H9 (cell line): ENCODE measurements around the gene HAUS2. TPM values are rescaled to one million over a fixed set of nuclear protein-coding genes. Genes with fewer than 3 reads are reported as not detected.

Experiments used
- DNase-seq: peaks from one replicate; pipeline ENCODE4 v3.0.0-alpha.2; 2017
- H2AFZ ChIP-seq: one replicate; pipeline ENCODE4 v1.6.1; 2013; ENCODE audit warnings: mild to moderate bottlenecking, low read length, control low read depth, moderate library complexity
- H2AK5ac ChIP-seq: 2 replicates; pipeline ENCODE4 v1.6.1; 2013; ENCODE audit warnings: low read length, control low read depth, mixed read lengths; ENCODE audit not compliant: insufficient read length
- H2BK120ac ChIP-seq: one replicate; pipeline ENCODE4 v1.6.1; 2013; ENCODE audit warnings: low read depth, mild to moderate bottlenecking, low read length, control low read depth, inconsistent platforms; ENCODE audit not compliant: poor library complexity, severe bottlenecking
- H2BK12ac ChIP-seq: 2 replicates; pipeline ENCODE4 v1.6.1; 2013; ENCODE audit warnings: low read length, control low read depth, mixed read lengths, low read depth; ENCODE audit not compliant: insufficient read length
- H2BK15ac ChIP-seq: 2 replicates; pipeline ENCODE4 v1.6.1; 2013; ENCODE audit warnings: low read depth, low read length, control low read depth
- H2BK20ac ChIP-seq: one replicate; pipeline ENCODE4 v1.6.1; 2013; ENCODE audit warnings: low read depth, mild to moderate bottlenecking, low read length, control low read depth, inconsistent platforms; ENCODE audit not compliant: poor library complexity, severe bottlenecking
- H2BK5ac ChIP-seq: 2 replicates; pipeline ENCODE4 v1.6.1; 2013; ENCODE audit warnings: low read length, control low read depth, mixed read lengths; ENCODE audit not compliant: insufficient read length
- H3K14ac ChIP-seq: 2 replicates; pipeline ENCODE4 v1.6.1; 2013; ENCODE audit warnings: low read length, control low read depth; ENCODE audit not compliant: insufficient read depth
- H3K18ac ChIP-seq: 2 replicates; pipeline ENCODE4 v1.6.1; 2013; ENCODE audit warnings: low read depth, mild to moderate bottlenecking, mixed read lengths, low read length, control low read depth; ENCODE audit not compliant: insufficient read length
- H3K23ac ChIP-seq: 2 replicates; pipeline ENCODE4 v1.6.1; 2013; ENCODE audit warnings: low read length, control low read depth, mixed read lengths, low read depth; ENCODE audit not compliant: insufficient read length
- H3K23me2 ChIP-seq: 2 replicates; pipeline ENCODE4 v1.6.1; 2013; ENCODE audit warnings: low read depth, mild to moderate bottlenecking, mixed read lengths, low read length, control low read depth; ENCODE audit not compliant: insufficient read length, poor library complexity, severe bottlenecking
- H3K27ac ChIP-seq: 2 replicates; pipeline ENCODE4 v1.5.1; 2013; ENCODE audit warnings: low read length, control low read depth, mixed read lengths, low read depth; ENCODE audit not compliant: insufficient read length
- H3K27me3 ChIP-seq: 2 replicates; pipeline ENCODE4 v1.6.1; 2013; ENCODE audit warnings: low read length, control low read depth, inconsistent platforms; ENCODE audit not compliant: insufficient read depth
- H3K4ac ChIP-seq: 2 replicates; pipeline ENCODE4 v1.6.1; 2013; ENCODE audit warnings: low read depth, mild to moderate bottlenecking, control low read depth, inconsistent platforms, low read length, moderate library complexity
- H3K4me1 ChIP-seq: 2 replicates; pipeline ENCODE4 v1.6.1; 2013; ENCODE audit warnings: low read length, control low read depth, inconsistent platforms; ENCODE audit not compliant: insufficient read depth
- H3K4me2 ChIP-seq: 2 replicates; pipeline ENCODE4 v1.6.1; 2013; ENCODE audit warnings: low read length, control low read depth, mixed read lengths; ENCODE audit not compliant: insufficient read length, insufficient read depth
- H3K56ac ChIP-seq: 2 replicates; pipeline ENCODE4 v1.6.1; 2013; ENCODE audit warnings: low read depth, mild to moderate bottlenecking, mixed read lengths, low read length, control low read depth; ENCODE audit not compliant: insufficient read length
- H3K79me1 ChIP-seq: 2 replicates; pipeline ENCODE4 v1.6.1; 2013; ENCODE audit warnings: low read depth, mild to moderate bottlenecking, moderate library complexity, low read length, control low read depth, inconsistent platforms; ENCODE audit not compliant: insufficient read depth, poor library complexity, severe bottlenecking
- H3K79me2 ChIP-seq: 2 replicates; pipeline ENCODE4 v1.6.1; 2013; ENCODE audit warnings: low read length, control low read depth, inconsistent platforms; ENCODE audit not compliant: insufficient read depth
- H3K9ac ChIP-seq: 2 replicates; pipeline ENCODE4 v1.6.1; 2013; ENCODE audit warnings: low read length, control low read depth, mixed read lengths; ENCODE audit not compliant: insufficient read length; ENCODE audit errors: extremely low read depth
- H3K9me3 ChIP-seq: one replicate; pipeline ENCODE4 v1.6.1; 2013; ENCODE audit warnings: low read depth, low read length, inconsistent platforms; ENCODE audit not compliant: control insufficient read depth
- H3T11ph ChIP-seq: one replicate; pipeline ENCODE4 v1.6.1; 2013; ENCODE audit warnings: mild to moderate bottlenecking, low read length, control low read depth, inconsistent platforms
- H4K20me1 ChIP-seq: one replicate; pipeline ENCODE4 v1.6.1; 2013; ENCODE audit not compliant: control insufficient read depth, insufficient read length, insufficient read depth
- H4K5ac ChIP-seq: 2 replicates; pipeline ENCODE4 v1.6.1; 2013; ENCODE audit warnings: low read depth, mild to moderate bottlenecking, mixed read lengths, low read length, control low read depth; ENCODE audit not compliant: insufficient read length
- H4K8ac ChIP-seq: replicated peaks from 2 replicates; pipeline ENCODE4 v1.6.1; 2013; ENCODE audit warnings: low read length, control low read depth, mixed read lengths, low read depth; ENCODE audit not compliant: insufficient read length
- H4K91ac ChIP-seq: 2 replicates; pipeline ENCODE4 v1.6.1; 2013; ENCODE audit warnings: low read depth, mild to moderate bottlenecking, moderate library complexity, mixed read lengths, low read length, control low read depth; ENCODE audit not compliant: insufficient read length
- H3K27ac Mint-ChIP-seq, 3 experiments: 2 replicates in 2 of 3; 3 replicates in 1 of 3; pipeline ENCODE4 v1.8.0; 2020 to 2021; ENCODE audit warnings: mixed read lengths in 3 of 3, mild to moderate bottlenecking in 1 of 3, moderate library complexity in 1 of 3
- H3K27me3 Mint-ChIP-seq: 2 replicates; pipeline ENCODE4 v1.8.0; 2021; ENCODE audit warnings: low read depth, mild to moderate bottlenecking, moderate library complexity, mixed read lengths
- H3K36me3 Mint-ChIP-seq, 3 experiments: 2 replicates in 2 of 3; 3 replicates in 1 of 3; pipeline ENCODE4 v1.8.0; 2020 to 2021; ENCODE audit warnings: low read depth in 3 of 3, mixed read lengths in 3 of 3; ENCODE audit not compliant: insufficient read depth in 1 of 3
- H3K4me1 Mint-ChIP-seq, 2 experiments: 2 replicates each; pipeline ENCODE4 v1.8.0; 2020; ENCODE audit warnings: mixed read lengths in 2 of 2
- H3K4me3 Mint-ChIP-seq, 2 experiments: 2 replicates in 1 of 2; 3 replicates in 1 of 2; pipeline ENCODE4 v1.8.0; 2020 to 2021; ENCODE audit warnings: mild to moderate bottlenecking in 2 of 2, mixed read lengths in 2 of 2, moderate library complexity in 1 of 2
- H3K9me3 Mint-ChIP-seq, 2 experiments: 2 replicates in 1 of 2; 3 replicates in 1 of 2; pipeline ENCODE4 v1.8.0; 2020; ENCODE audit warnings: mild to moderate bottlenecking in 2 of 2, mixed read lengths in 2 of 2, moderate library complexity in 1 of 2
- CTCF ChIP-seq: fragments of 200-600 bp; sonication (generic); conservative IDR thresholded peaks from 3 replicates; pipeline ENCODE4 v1.8.0; 2021; ENCODE audit warnings: antibody characterized with exemption, mild to moderate bottlenecking
- WGBS: extraction: QIAGEN DNeasy Blood & Tissue Kit; methylation state at CpG from one replicate; pipeline ENCODE4 v1.1.7; 2013; ENCODE audit warnings: missing lambda C conversion rate, low lambda C conversion rate, mixed read lengths; ENCODE audit not compliant: insufficient read length; ENCODE audit errors: extremely low coverage; 5-methylcytosine and 5-hydroxymethylcytosine counted together
- total RNA-seq: library from RNA; stranded (reverse); gene quantifications from 2 replicates; pipeline ENCODE4 v1.2.1, GENCODE V29; 2021

Gene HAUS2
- total RNA-seq, 1 experiment from 2014 or later, result 42.5 TPM

GRCh38 chr15:42590619-42591237 lies 42.1 kb downstream of the HAUS2 start:
- Mint-ChIP-seq H3K4me1 (peaks cover 12 to 15% of the 10 kb centered on the region in 2 experiments), H3K27me3 (no peaks in the 10 kb centered on the region), H3K4me3 (no peak overlapping the region), H3K27ac (peak overlapping the region in 2 of 3 experiments; percentile 22 to 76; a peak in 3 of 7 replicates), H3K9me3 (no peaks in the 10 kb centered on the region), H3K36me3 (peaks cover 0 to 12% (median 0%) of the 10 kb centered on the region in 3 experiments; a peak in 3 of 7 replicates)
- no peak overlapping the region for H3K56ac ChIP-seq
- H2AK5ac ChIP-seq, result no peak overlapping the region
- no peaks in the 10 kb centered on the region for H3K27me3 ChIP-seq
- H3K9me3 ChIP-seq, result no peaks in the 10 kb centered on the region
- no peak overlapping the region for H2BK5ac ChIP-seq
- H4K91ac ChIP-seq, result no peak overlapping the region
- H2BK20ac ChIP-seq, result no peak overlapping the region
- H3T11ph ChIP-seq, result no peak overlapping the region
- H2AFZ ChIP-seq, result no peak overlapping the region
- H3K4me1 ChIP-seq, result no peaks in the 10 kb centered on the region
- no peak overlapping the region for H3K23ac ChIP-seq
- H4K20me1 ChIP-seq, result no peaks in the 10 kb centered on the region
- H2BK15ac ChIP-seq, result no peak overlapping the region
- no peak overlapping the region for H3K14ac ChIP-seq
- H3K79me2 ChIP-seq, result no peaks in the 10 kb centered on the region
- no peak for DNase-seq
- WGBS, result no CpG with 5 or more reads among the region's 5 CpGs
- no peak overlapping the region for H4K8ac ChIP-seq
- H2BK12ac ChIP-seq, result no peak overlapping the region
- H3K9ac ChIP-seq, result no peak overlapping the region
- H3K23me2 ChIP-seq, result no peaks in the 10 kb centered on the region
- H3K79me1 ChIP-seq, result no peaks in the 10 kb centered on the region
- no peak for TF ChIP-seq CTCF
- H2BK120ac ChIP-seq, result no peak overlapping the region
- no peak overlapping the region for H4K5ac ChIP-seq
- H3K4ac ChIP-seq, result no peak overlapping the region
- no peak overlapping the region for H3K4me2 ChIP-seq
- H3K27ac ChIP-seq, result no peak overlapping the region
- H3K18ac ChIP-seq, result no peak overlapping the region
